ENCODE data around the gene SETD1A. TPM values are rescaled to one million over a fixed set of nuclear protein-coding genes. Genes with fewer than 3 reads are reported as not detected.

The SETD1A gene
- polyA plus RNA-seq, 1 donor (not counting 4 experiments of a cell fraction or from before 2014, with no cell fraction given): 1.1 TPM

- peak; percentile 78 for DNase-seq (ENCODE audit: low read depth, low spot score)
- H3K27me3 ChIP-seq (ENCODE audit: control insufficient read depth, extremely low read depth, insufficient read depth, low read length): no peaks in the 10 kb centered on the region
- H4K20me1 ChIP-seq (ENCODE audit: control insufficient read depth, extremely low read depth, insufficient read depth, low read length): no peaks in the 10 kb centered on the region
- H3K79me2 ChIP-seq (ENCODE audit: control insufficient read depth, insufficient read depth, low read length): peaks cover 18% of the 10 kb centered on the region
- H3K4me3 ChIP-seq (ENCODE audit: control insufficient read depth in 2 of 3, extremely low read depth in 1 of 3, insufficient read depth in 2 of 3, low read depth in 1 of 3, low read length in 3 of 3): peak overlapping the region; percentile 51 to 90 (median 81)
- no peaks in the 10 kb centered on the region for H3K9me1 ChIP-seq (ENCODE audit: control insufficient read depth, extremely low read depth, insufficient read depth, low read length)
- FAIRE-seq: no peak
- dilution Hi-C loops (cut with MboI; ENCODE audit: extremely low pct_ligation_motif_present, low sequenced_read_pairs): no loop called here
- peaks cover 0 to 3% of the 10 kb centered on the region in 2 experiments for H3K36me3 ChIP-seq (ENCODE audit: control insufficient read depth in 2 of 2, extremely low read depth in 1 of 2, insufficient read depth in 2 of 2, low read length in 2 of 2)
- TF ChIP-seq CTCF (optimal IDR thresholded peaks at IDR 0.05 in 1 of 3, IDR thresholded peaks at IDR 0.05 in 1 of 3, conservative IDR thresholded peaks at IDR 0.05 in 1 of 3; ENCODE audit: extremely low read depth in 1 of 3, insufficient read depth in 2 of 3, low read length in 3 of 3): peak; percentile 86 to 90 (median 89)
- no peak for TF ChIP-seq EZH2 (IDR thresholded peaks at IDR 0.05; ENCODE audit: low read length)
- H3K4me2 ChIP-seq (ENCODE audit: control insufficient read depth, extremely low read depth, insufficient read depth, low read depth, low read length): peak overlapping the region; percentile 87
- H3K27ac ChIP-seq (ENCODE audit: control insufficient read depth, insufficient read depth, low read length): peak overlapping the region; percentile 87
- H2AFZ ChIP-seq (ENCODE audit: control insufficient read depth, low read length): peak overlapping the region; percentile 90
- peak overlapping the region; percentile 86 for H3K9ac ChIP-seq (ENCODE audit: control insufficient read depth, extremely low read depth, insufficient read depth, low read length)
- no peaks in the 10 kb centered on the region for H3K9me3 ChIP-seq (ENCODE audit: control insufficient read depth, low read depth, low read length)
- peaks cover 15% of the 10 kb centered on the region for H3K4me1 ChIP-seq (ENCODE audit: control insufficient read depth, extremely low read depth, insufficient read depth, low read length)
Observed at GRCh38 chr16:30921748-30922419, 35.7 kb upstream of the SETD1A start.

- Histone ChIP-seq H4K20me1 (ENCODE audit: control insufficient read depth, extremely low read depth, insufficient read depth, low read length) (no peaks in the 10 kb centered on the region), H2AFZ (ENCODE audit: control insufficient read depth, low read length) (peak overlapping the region; percentile 99), H3K9ac (ENCODE audit: control insufficient read depth, extremely low read depth, insufficient read depth, low read length) (peak overlapping the region; percentile 99), H3K9me1 (ENCODE audit: control insufficient read depth, extremely low read depth, insufficient read depth, low read length) (no peaks in the 10 kb centered on the region), H3K9me3 (ENCODE audit: control insufficient read depth, low read depth, low read length) (no peaks in the 10 kb centered on the region), H3K27me3 (ENCODE audit: control insufficient read depth, extremely low read depth, insufficient read depth, low read length) (no peaks in the 10 kb centered on the region), H3K27ac (ENCODE audit: control insufficient read depth, insufficient read depth, low read length) (peak overlapping the region; percentile 100), H3K4me3 (ENCODE audit: control insufficient read depth in 2 of 3, extremely low read depth in 1 of 3, insufficient read depth in 2 of 3, low read depth in 1 of 3, low read length in 3 of 3) (peak overlapping the region; percentile 51 to 99 (median 94)), H3K79me2 (ENCODE audit: control insufficient read depth, insufficient read depth, low read length) (peaks cover 18% of the 10 kb centered on the region), H3K4me1 (ENCODE audit: control insufficient read depth, extremely low read depth, insufficient read depth, low read length) (peaks cover 21% of the 10 kb centered on the region), H3K36me3 (ENCODE audit: control insufficient read depth in 2 of 2, extremely low read depth in 1 of 2, insufficient read depth in 2 of 2, low read length in 2 of 2) (peaks cover 0 to 6% of the 10 kb centered on the region in 2 experiments), H3K4me2 (ENCODE audit: control insufficient read depth, extremely low read depth, insufficient read depth, low read depth, low read length) (peak overlapping the region; percentile 87)
- TF ChIP-seq CTCF (optimal IDR thresholded peaks at IDR 0.05 in 1 of 3, IDR thresholded peaks at IDR 0.05 in 1 of 3, conservative IDR thresholded peaks at IDR 0.05 in 1 of 3; ENCODE audit: extremely low read depth in 1 of 3, insufficient read depth in 2 of 3, low read length in 3 of 3): no peak
- TF ChIP-seq EZH2 (IDR thresholded peaks at IDR 0.05; ENCODE audit: low read length): no peak
- dilution Hi-C loops (cut with MboI; ENCODE audit: extremely low pct_ligation_motif_present, low sequenced_read_pairs): no loop called here
- FAIRE-seq: peak; percentile 92
- DNase-seq (ENCODE audit: low read depth, low spot score): peak; percentile 95
Observed at GRCh38 chr16:30922420-30922959, 35.1 kb upstream of the SETD1A start.

Measured in keratinocyte (primary cell).